Activated naive CD4-positive, alpha-beta T cell treated with anti-CD3 and anti-CD28 coated beads for 36 hours (primary cell): ENCODE data around the gene TBRG4. TPM values are rescaled to one million over a fixed set of nuclear protein-coding genes. Genes with fewer than 3 reads are reported as not detected.
"Not testable (repeated sequence)": the region's sequence is repeated elsewhere in the genome, so short reads cannot be mapped to it uniquely, and the experiment has no call there.

ENCODE experiments used
- CTCF ChIA-PET: fragments of 350-600 bp; sonication (Branson Sonifier 250); formaldehyde crosslinking; loops from one replicate; lab custom pipeline; 2021; ENCODE audit warnings: antibody characterized with exemption; lab: Charles Lee
- DNase-seq: peaks from one replicate; pipeline ENCODE4 v3.0.0-alpha.2; 2020
- H3K27ac Mint-ChIP-seq: one replicate; pipeline ENCODE4 v1.8.0; 2021; ENCODE audit warnings: mild to moderate bottlenecking, mixed read lengths
- H3K27me3 Mint-ChIP-seq: one replicate; pipeline ENCODE4 v1.8.0; 2021; ENCODE audit warnings: low read depth, mixed read lengths
- H3K36me3 Mint-ChIP-seq: one replicate; pipeline ENCODE4 v1.8.0; 2021; ENCODE audit warnings: low read depth, mixed read lengths
- H3K4me1 Mint-ChIP-seq: one replicate; pipeline ENCODE4 v1.8.0; 2021; ENCODE audit warnings: low read depth, mixed read lengths
- H3K4me3 Mint-ChIP-seq: one replicate; pipeline ENCODE4 v1.8.0; 2021; ENCODE audit warnings: mild to moderate bottlenecking, moderate library complexity, mixed read lengths
- H3K9me3 Mint-ChIP-seq: one replicate; pipeline ENCODE4 v1.8.0; 2021; ENCODE audit warnings: mixed read lengths
- intact Hi-C: fragments of 100-400 bp; cut with micrococcal nuclease; formaldehyde crosslinking; loops from one replicate; pipeline ENCODE4 v1.15.1; 2023
- total RNA-seq, 2 experiments: library from RNA; stranded (reverse); gene quantifications; one replicate each; pipeline ENCODE4 v1.2.3, GENCODE V29; 2021

TBRG4 gene
- total RNA-seq, 2 experiments from 2014 or later, result 127 to 136 TPM

GRCh38 chr7:45125193-45125904, 13.9 kb upstream of the TBRG4 start:
- Mint-ChIP-seq H3K36me3 (no peaks in the 10 kb centered on the region), H3K27me3 (no peaks in the 10 kb centered on the region), H3K4me3 (no peak overlapping the region), H3K27ac (no peak overlapping the region), H3K4me1 (peaks cover 14% of the 10 kb centered on the region), H3K9me3 (no peaks in the 10 kb centered on the region)
- DNase-seq, result no peak
- CTCF ChIA-PET, result interaction anchor here (0.5 to 4.3 kb wide), 3 partner anchors 11 to 247 kb away, joined by 3 to 29 read pairs (median 3); partner anchors contain the start of gene TBRG4
- intact Hi-C loops, result no loop called here

- Mint-ChIP-seq H3K4me1 (peaks cover 14% of the 10 kb centered on the region), H3K9me3 (no peaks in the 10 kb centered on the region), H3K27ac (no peak overlapping the region), H3K27me3 (no peaks in the 10 kb centered on the region), H3K4me3 (no peak overlapping the region), H3K36me3 (no peaks in the 10 kb centered on the region)
- intact Hi-C loops, result no loop called here
- DNase-seq, result no peak
- CTCF ChIA-PET, result interaction anchor here (1.2 to 4.3 kb wide), 2 partner anchors 12 to 127 kb away, joined by 3 to 29 read pairs; no protein-coding TSS in a partner anchor
Observed at GRCh38 chr7:45123913-45124710, 12.6 kb upstream of the TBRG4 start.

GRCh38 chr7:45122975-45123860, 11.7 kb upstream of the TBRG4 start:
- Mint-ChIP-seq H3K4me3 (no peak overlapping the region), H3K27me3 (no peaks in the 10 kb centered on the region), H3K9me3 (no peaks in the 10 kb centered on the region), H3K27ac (peak overlapping the region; percentile 46), H3K4me1 (peaks cover 14% of the 10 kb centered on the region), H3K36me3 (no peaks in the 10 kb centered on the region)
- no peak for DNase-seq
- CTCF ChIA-PET, result interaction anchor here (0.6 to 4.3 kb wide), 5 partner anchors 8 to 150 kb away, joined by 3 to 29 read pairs (median 4); no protein-coding TSS in a partner anchor
- intact Hi-C loops, result no loop called here

- Mint-ChIP-seq H3K4me3 (no peak overlapping the region), H3K9me3 (no peaks in the 10 kb centered on the region), H3K4me1 (peaks cover 14% of the 10 kb centered on the region), H3K27me3 (no peaks in the 10 kb centered on the region), H3K36me3 (no peaks in the 10 kb centered on the region), H3K27ac (no peak overlapping the region)
- intact Hi-C loops, result no loop called here
- CTCF ChIA-PET, result no interaction called here
- no peak for DNase-seq
Observed at GRCh38 chr7:45119550-45119949, 8.1 kb upstream of the TBRG4 start.

- H3K9me3 Mint-ChIP-seq, result no peaks in the 10 kb centered on the region
- no peaks in the 10 kb centered on the region for H3K27me3 Mint-ChIP-seq
- H3K36me3 Mint-ChIP-seq, result no peaks in the 10 kb centered on the region
- H3K4me1 Mint-ChIP-seq, result peaks cover 14% of the 10 kb centered on the region
- intact Hi-C loops, result no loop called here
- no peak overlapping the region for H3K4me3 Mint-ChIP-seq
- CTCF ChIA-PET, result interaction anchor here (1.9 kb wide), 1 partner anchor 17 kb away, joined by 6 read pairs; no protein-coding TSS in a partner anchor
- DNase-seq, result no peak
- H3K27ac Mint-ChIP-seq, result no peak overlapping the region
Observed at GRCh38 chr7:45118889-45119331, 7.4 kb upstream of the TBRG4 start.

GRCh38 chr7:45118292-45118691, 6.8 kb upstream of the TBRG4 start:
- intact Hi-C loops, result no loop called here
- Mint-ChIP-seq H3K4me3 (no peak overlapping the region), H3K4me1 (peaks cover 9% of the 10 kb centered on the region), H3K36me3 (no peaks in the 10 kb centered on the region), H3K27ac (no peak overlapping the region), H3K9me3 (no peaks in the 10 kb centered on the region), H3K27me3 (no peaks in the 10 kb centered on the region)
- no peak for DNase-seq
- CTCF ChIA-PET, result interaction anchor here (1.9 kb wide), 1 partner anchor 18 kb away, joined by 6 read pairs; no protein-coding TSS in a partner anchor

- H3K9me3 Mint-ChIP-seq, result no peaks in the 10 kb centered on the region
- H3K4me3 Mint-ChIP-seq, result no peak overlapping the region
- CTCF ChIA-PET, result interaction anchor here (1.9 kb wide), 1 partner anchor 18 kb away, joined by 6 read pairs; no protein-coding TSS in a partner anchor
- peaks cover 5% of the 10 kb centered on the region for H3K4me1 Mint-ChIP-seq
- no peaks in the 10 kb centered on the region for H3K27me3 Mint-ChIP-seq
- H3K36me3 Mint-ChIP-seq, result no peaks in the 10 kb centered on the region
- no peak for DNase-seq
- intact Hi-C loops, result no loop called here
- H3K27ac Mint-ChIP-seq, result no peak overlapping the region
Observed at GRCh38 chr7:45117582-45117981, 6.1 kb upstream of the TBRG4 start.

- Mint-ChIP-seq H3K4me1 (peaks cover 8% of the 10 kb centered on the region), H3K4me3 (no peak overlapping the region), H3K27me3 (no peaks in the 10 kb centered on the region), H3K36me3 (peaks cover 6% of the 10 kb centered on the region), H3K9me3 (no peaks in the 10 kb centered on the region), H3K27ac (no peak overlapping the region)
- CTCF ChIA-PET, result interaction anchor here (1.0 to 1.4 kb wide), 3 partner anchors 19 to 259 kb away, joined by 3 to 5 read pairs (median 3); no protein-coding TSS in a partner anchor
- intact Hi-C loops, result no loop called here
- DNase-seq, result no peak
Observed at GRCh38 chr7:45116048-45116447, 4.6 kb upstream of the TBRG4 start.

- H3K4me1 Mint-ChIP-seq, result peaks cover 13% of the 10 kb centered on the region
- no peaks in the 10 kb centered on the region for H3K27me3 Mint-ChIP-seq
- intact Hi-C loops, result no loop called here
- no peaks in the 10 kb centered on the region for H3K9me3 Mint-ChIP-seq
- CTCF ChIA-PET, result interaction anchor here (1.2 to 1.4 kb wide), 2 partner anchors 21 to 258 kb away, joined by 3 to 7 read pairs; no protein-coding TSS in a partner anchor
- no peak for DNase-seq
- peaks cover 15% of the 10 kb centered on the region for H3K36me3 Mint-ChIP-seq
- H3K4me3 Mint-ChIP-seq, result no peak overlapping the region
- H3K27ac Mint-ChIP-seq, result no peak overlapping the region
Observed at GRCh38 chr7:45114926-45115325, 3.4 kb upstream of the TBRG4 start.

GRCh38 chr7:45114257-45114656, 2.8 kb upstream of the TBRG4 start:
- intact Hi-C loops, DNase-seq, H3K4me3 Mint-ChIP-seq: not testable (repeated sequence)

GRCh38 chr7:45112648-45113047, 1.2 kb upstream of the TBRG4 start:
- peaks cover 30% of the 10 kb centered on the region for H3K4me1 Mint-ChIP-seq
- H3K36me3 Mint-ChIP-seq, result peaks cover 29% of the 10 kb centered on the region
- no peaks in the 10 kb centered on the region for H3K9me3 Mint-ChIP-seq
- intact Hi-C loops, result no loop called here
- no peak for DNase-seq
- H3K27me3 Mint-ChIP-seq, result no peaks in the 10 kb centered on the region
- peak overlapping the region; percentile 85 for H3K4me3 Mint-ChIP-seq
- CTCF ChIA-PET, result interaction anchor here (1.2 kb wide), 1 partner anchor 13 kb away, joined by 3 read pairs; no protein-coding TSS in a partner anchor
- peak overlapping the region; percentile 60 for H3K27ac Mint-ChIP-seq

More at GRCh38 chr7:45114257-45114656, 2.8 kb upstream of the TBRG4 start:
- H3K27ac Mint-ChIP-seq, H3K9me3 Mint-ChIP-seq, H3K27me3 Mint-ChIP-seq: not testable (repeated sequence)
- Mint-ChIP-seq H3K4me1 (peaks cover 16% of the 10 kb centered on the region), H3K36me3 (peaks cover 16% of the 10 kb centered on the region)
- CTCF ChIA-PET, result interaction anchor here (1.2 kb wide), 1 partner anchor 21 kb away, joined by 7 read pairs; no protein-coding TSS in a partner anchor
